Fibroblast of pulmonary artery (primary cell): ENCODE results near the gene DCAF15.
"Not testable (repeated sequence)": the region's sequence is repeated elsewhere in the genome, so short reads cannot be mapped to it uniquely, and the experiment has no call there.

Source experiments
- DNase-seq: peaks from one replicate; pipeline ENCODE4 v3.0.0-alpha.2; 2010; ENCODE audit warnings: low read depth
- H3K4me3 ChIP-seq: replicated peaks from 2 replicates; pipeline ENCODE4 v1.5.1; 2011; ENCODE audit warnings: low read depth, mild to moderate bottlenecking, control low read depth, low read length, moderate library complexity
- CTCF ChIP-seq: IDR thresholded peaks from 2 replicates; pipeline ENCODE4 v1.5.1; 2011; ENCODE audit warnings: mild to moderate bottlenecking, control low read depth, low read length, inconsistent platforms; ENCODE audit errors: missing control alignments

DCAF15 gene

GRCh38 chr19:13968999-13969398, 16.7 kb downstream of the DCAF15 start:
- no peak for TF ChIP-seq CTCF
- no peak for DNase-seq
- H3K4me3 ChIP-seq: no peak overlapping the region

- TF ChIP-seq CTCF: no peak
- no peak for DNase-seq
- no peak overlapping the region for H3K4me3 ChIP-seq
Observed at GRCh38 chr19:13969897-13970296, 17.6 kb downstream of the DCAF15 start.

GRCh38 chr19:13971868-13972267, 19.6 kb downstream of the DCAF15 start:
- not testable (repeated sequence) for DNase-seq, H3K4me3 ChIP-seq

- no peak for DNase-seq
- no peak for TF ChIP-seq CTCF
- H3K4me3 ChIP-seq: no peak overlapping the region
Observed at GRCh38 chr19:13972368-13973155, 20.3 kb downstream of the DCAF15 start.

GRCh38 chr19:13973479-13973878, 21.2 kb downstream of the DCAF15 start:
- H3K4me3 ChIP-seq: not testable (repeated sequence)

GRCh38 chr19:13974073-13974472, 21.8 kb downstream of the DCAF15 start:
- DNase-seq: peak; percentile 23
- TF ChIP-seq CTCF: no peak
- no peak overlapping the region for H3K4me3 ChIP-seq

More at GRCh38 chr19:13973479-13973878, 21.2 kb downstream of the DCAF15 start:
- DNase-seq: not testable (repeated sequence)

- no peak overlapping the region for H3K4me3 ChIP-seq
- TF ChIP-seq CTCF: no peak
Observed at GRCh38 chr19:13975870-13976269, 23.6 kb downstream of the DCAF15 start.

GRCh38 chr19:13976446-13976845, 24.1 kb downstream of the DCAF15 start:
- no peak overlapping the region for H3K4me3 ChIP-seq
- no peak for TF ChIP-seq CTCF
- no peak for DNase-seq

More at GRCh38 chr19:13975870-13976269, 23.6 kb downstream of the DCAF15 start:
- no peak for DNase-seq
